ENCODE measurements around the gene GRPEL2. TPM values are rescaled to one million over a fixed set of nuclear protein-coding genes. Genes with fewer than 3 reads are reported as not detected.
"Not testable (repeated sequence)": the region's sequence is repeated elsewhere in the genome, so short reads cannot be mapped to it uniquely, and the experiment has no call there.

The GRPEL2 gene
- polyA plus RNA-seq, 1 donor: 17.3 TPM

DNA sequence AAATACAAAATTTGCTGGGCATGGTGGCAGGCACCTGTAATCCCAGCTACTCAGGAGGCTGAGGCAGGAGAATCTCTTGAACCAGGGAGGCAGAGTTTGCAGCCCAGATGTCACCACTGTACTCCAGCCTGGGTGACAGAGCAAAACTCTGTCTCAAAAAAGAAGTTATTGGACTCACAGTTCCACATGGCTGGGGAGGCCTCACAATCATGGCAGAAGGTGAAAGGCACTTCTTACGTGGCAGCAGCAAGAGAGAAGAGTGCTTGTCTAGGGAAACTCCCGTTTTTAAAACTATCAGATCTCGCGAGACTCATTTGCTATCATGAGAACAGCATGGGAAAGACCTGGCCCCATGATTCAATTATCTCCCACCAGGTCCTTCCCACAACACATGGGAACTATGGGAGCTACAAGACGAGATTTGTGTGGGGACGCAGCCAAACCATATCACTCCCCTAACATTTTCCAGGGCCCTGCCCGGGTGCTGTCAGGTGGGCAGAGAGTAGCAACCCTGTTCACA is 53.5 kb downstream of the GRPEL2 start:
- not testable (repeated sequence) for DNase-seq (ENCODE audit: low read depth)

GRCh38 chr5:149399775-149400174 is 54.5 kb downstream of the GRPEL2 start:
- DNase-seq (ENCODE audit: low read depth): no peak

GRCh38 chr5:149400304-149400703 is 55.0 kb downstream of the GRPEL2 start:
- peak; percentile 49 for DNase-seq (ENCODE audit: low read depth)

GRCh38 chr5:149401051-149401450 is 55.8 kb downstream of the GRPEL2 start:
- no peak for DNase-seq (ENCODE audit: low read depth)

- DNase-seq (ENCODE audit: low read depth): no peak
Observed at GRCh38 chr5:149402291-149402690, 57.0 kb downstream of the GRPEL2 start.

Other genes starting within 250 kb of the GRPEL2 start
- gene ABLIM3, start 204.0 kb upstream of the GRPEL2 start, polyA plus RNA-seq (ENCODE audit: insufficient read length): 89.7 TPM
- 106 TPM for gene AFAP1L1, start 73.6 kb upstream of the GRPEL2 start, polyA plus RNA-seq (ENCODE audit: insufficient read length)
- gene PCYOX1L, start 12.5 kb downstream of the GRPEL2 start, polyA plus RNA-seq (ENCODE audit: insufficient read length): 9.1 TPM
- gene IL17B, start 33.8 kb downstream of the GRPEL2 start, polyA plus RNA-seq (ENCODE audit: insufficient read length): 316 TPM
- 125 TPM for gene CSNK1A1, start 205.9 kb downstream of the GRPEL2 start, polyA plus RNA-seq (ENCODE audit: insufficient read length)
- gene ARHGEF37, start 236.0 kb downstream of the GRPEL2 start, polyA plus RNA-seq (ENCODE audit: insufficient read length): 4.3 TPM